IMR-90 (cell line): ENCODE measurements around the gene NADSYN1. TPM values are rescaled to one million over a fixed set of nuclear protein-coding genes. Genes with fewer than 3 reads are reported as not detected.

ENCODE experiments used
- ATAC-seq: fragments of 200-7000 bp; cut with Tn5 transposase; 2 replicates; pipeline ENCODE4 v1.9.1; 2020; ENCODE audit warnings: low read depth, mild to moderate bottlenecking, moderate library complexity
- BruUV-seq: library from RNA; stranded (reverse); fragments of 400-500 nt; replicated peaks from 2 replicates; lab custom pipeline; 2021; lab: Mats Ljungman, UMichigan
- CTCF ChIA-PET: fragments of 300-600 bp; formaldehyde crosslinking; extraction: SDS; loops from one replicate; lab custom pipeline; 2021; ENCODE audit warnings: antibody characterized with exemption; lab: Yijun Ruan, JAX
- POLR2A ChIA-PET: fragments of 300-600 bp; sonication (Branson Sonifier 250); formaldehyde crosslinking; loops from one replicate; lab custom pipeline; 2022; ENCODE audit warnings: antibody characterized with exemption; ENCODE audit not compliant: unreplicated experiment; lab: Charles Lee
- DNase-seq: peaks from one replicate; pipeline ENCODE4 v3.0.0; 2013
- H2AFZ ChIP-seq: replicated peaks from 2 replicates; pipeline ENCODE3; 2013; ENCODE audit warnings: low read length, mild to moderate bottlenecking; ENCODE audit not compliant: poor library complexity
- H2AK5ac ChIP-seq: 2 replicates; pipeline ENCODE4 v1.6.1; 2013; ENCODE audit warnings: low read depth, low read length, inconsistent platforms
- H2AK9ac ChIP-seq: replicated peaks from 2 replicates; pipeline ENCODE3; 2013; ENCODE audit warnings: mild to moderate bottlenecking, low read depth, low read length, moderate library complexity; ENCODE audit not compliant: poor library complexity
- H2BK120ac ChIP-seq: 2 replicates; pipeline ENCODE4 v1.6.1; 2013; ENCODE audit warnings: low read depth, low read length, inconsistent platforms
- H2BK15ac ChIP-seq: 3 replicates; pipeline ENCODE4 v1.6.1; 2013; ENCODE audit warnings: low read depth, low read length, inconsistent platforms
- H2BK20ac ChIP-seq: 2 replicates; pipeline ENCODE4 v1.6.1; 2013; ENCODE audit warnings: low read depth, mild to moderate bottlenecking, inconsistent platforms, low read length, moderate library complexity
- H2BK5ac ChIP-seq: 2 replicates; pipeline ENCODE4 v1.6.1; 2013; ENCODE audit warnings: mild to moderate bottlenecking, low read depth, low read length, inconsistent platforms; ENCODE audit not compliant: poor library complexity, severe bottlenecking
- H3K14ac ChIP-seq: replicated peaks from 2 replicates; pipeline ENCODE4 v1.6.1; 2013; ENCODE audit warnings: low read depth, low read length, inconsistent platforms
- H3K18ac ChIP-seq: 2 replicates; pipeline ENCODE4 v1.6.1; 2013; ENCODE audit warnings: low read depth, low read length, control low read depth
- H3K23ac ChIP-seq: 2 replicates; pipeline ENCODE4 v1.6.1; 2013; ENCODE audit warnings: low read depth, low read length, inconsistent platforms
- H3K27ac ChIP-seq: 2 replicates; pipeline ENCODE4 v1.5.1; 2013; ENCODE audit warnings: mild to moderate bottlenecking, control low read depth, low read length; ENCODE audit not compliant: insufficient read depth
- H3K27me3 ChIP-seq: 2 replicates; pipeline ENCODE4 v1.6.1; 2013; ENCODE audit warnings: low read length; ENCODE audit not compliant: control insufficient read depth, insufficient read depth
- H3K36me3 ChIP-seq: 2 replicates; pipeline ENCODE4 v1.6.1; 2013; ENCODE audit warnings: low read length, mixed read lengths; ENCODE audit not compliant: control insufficient read depth, insufficient read depth
- H3K4ac ChIP-seq: 2 replicates; pipeline ENCODE4 v1.6.1; 2013; ENCODE audit warnings: low read depth, low read length, inconsistent platforms
- H3K4me1 ChIP-seq: 2 replicates; pipeline ENCODE4 v1.6.1; 2013; ENCODE audit warnings: low read length, mixed read lengths; ENCODE audit not compliant: control insufficient read depth, insufficient read depth
- H3K4me2 ChIP-seq: 2 replicates; pipeline ENCODE4 v1.6.1; 2013; ENCODE audit warnings: low read depth, mild to moderate bottlenecking, control low read depth, low read length, moderate library complexity
- H3K4me3 ChIP-seq: 2 replicates; pipeline ENCODE4 v1.5.1; 2013; ENCODE audit warnings: low read depth, mild to moderate bottlenecking, control low read depth, low read length, moderate library complexity; ENCODE audit not compliant: insufficient read depth
- H3K56ac ChIP-seq: 2 replicates; pipeline ENCODE4 v1.6.1; 2013; ENCODE audit warnings: low read length, inconsistent platforms; ENCODE audit not compliant: insufficient read depth; ENCODE audit errors: extremely low read depth
- H3K79me1 ChIP-seq, 2 experiments: 2 replicates each; pipeline ENCODE4 v1.6.1; 2013; ENCODE audit warnings: low read length in 2 of 2, inconsistent platforms in 1 of 2, low read depth in 1 of 2
- H3K9ac ChIP-seq: 2 replicates; pipeline ENCODE4 v1.6.1; 2013; ENCODE audit warnings: low read depth, low read length, control low read depth
- H3K9me1 ChIP-seq: 2 replicates; pipeline ENCODE4 v1.6.1; 2013; ENCODE audit warnings: low read length, inconsistent platforms; ENCODE audit not compliant: insufficient read depth
- H3K9me3 ChIP-seq: 2 replicates; pipeline ENCODE4 v1.6.1; 2013; ENCODE audit warnings: low read length; ENCODE audit not compliant: control insufficient read depth, insufficient read depth
- H4K20me1 ChIP-seq: 2 replicates; pipeline ENCODE4 v1.6.1; 2013; ENCODE audit warnings: low read length, inconsistent platforms; ENCODE audit not compliant: insufficient read depth
- H4K5ac ChIP-seq: 2 replicates; pipeline ENCODE4 v1.6.1; 2013; ENCODE audit warnings: mild to moderate bottlenecking, low read depth, low read length, control low read depth
- H4K8ac ChIP-seq, 2 experiments: 2 replicates each; pipeline ENCODE4 v1.6.1; 2013; ENCODE audit warnings: low read depth in 2 of 2, low read length in 2 of 2, control low read depth in 1 of 2, inconsistent platforms in 1 of 2
- H4K91ac ChIP-seq: 2 replicates; pipeline ENCODE4 v1.6.1; 2013; ENCODE audit warnings: low read depth, low read length, inconsistent platforms; ENCODE audit not compliant: insufficient read depth
- ELK1 ChIP-seq: fragments of 150-350 bp; IDR thresholded peaks from 2 replicates; pipeline ENCODE4 v1.6.1; 2016; ENCODE audit warnings: low read depth, mild to moderate bottlenecking, low read length, moderate library complexity, borderline replicate concordance
- FOS ChIP-seq: fragments of 150-350 bp; IDR thresholded peaks from 2 replicates; pipeline ENCODE4 v1.6.1; 2016; ENCODE audit warnings: low read depth, low read length
- MXI1 ChIP-seq: IDR thresholded peaks from 2 replicates; pipeline ENCODE4 v1.6.1; 2012; ENCODE audit warnings: low read depth, mild to moderate bottlenecking, low read length, moderate library complexity, borderline replicate concordance
- RAD21 ChIP-seq: IDR thresholded peaks from 2 replicates; pipeline ENCODE4 v1.6.1; 2012; ENCODE audit warnings: low read length, improper control_type of control experiment
- WGBS, 2 experiments: methylation state at CpG; one replicate each; pipeline versions ENCODE4 v1.1.5 to v1.1.7; 2013; ENCODE audit warnings: missing lambda C conversion rate in 2 of 2; ENCODE audit not compliant: insufficient read length in 1 of 2; ENCODE audit errors: extremely low coverage in 2 of 2; 5-methylcytosine and 5-hydroxymethylcytosine counted together
- dilution Hi-C: fragments of 300-500 bp; cut with HindIII; formaldehyde crosslinking; loops from one replicate; pipeline ENCODE4 v1.14.3; 2018; ENCODE audit warnings: low sequenced_read_pairs; ENCODE audit not compliant: unreplicated experiment
- in situ Hi-C: fragments of 300-500 bp; cut with MboI; formaldehyde crosslinking; loops from 3 replicates; pipeline ENCODE4 v1.14.3; 2019; ENCODE audit warnings: low sequenced_read_pairs, inconsistent platforms, mixed read lengths
- intact Hi-C: fragments of 100-400 bp; cut with micrococcal nuclease; formaldehyde crosslinking; loops from 2 replicates; pipeline ENCODE4 v1.10.0; 2022
- polyA plus RNA-seq, 3 experiments: library from polyadenylated mRNA; depleted of rRNA; stranded (reverse); fragments of >200 nt; gene quantifications; 2 replicates each; pipeline ENCODE4 v1.2.3, GENCODE V29; 2012; ENCODE audit warnings: low replicate concordance in 1 of 3
- total RNA-seq: library from RNA; depleted of rRNA; stranded (reverse); fragments of >200 nt; gene quantifications from 2 replicates; pipeline ENCODE4 v1.2.3, GENCODE V29; 2012

NADSYN1 gene
- total and polyA plus RNA-seq, 2 of the 4 experiments (the other 2 are of a cell fraction) = 69.5 to 70.4 TPM

DNA sequence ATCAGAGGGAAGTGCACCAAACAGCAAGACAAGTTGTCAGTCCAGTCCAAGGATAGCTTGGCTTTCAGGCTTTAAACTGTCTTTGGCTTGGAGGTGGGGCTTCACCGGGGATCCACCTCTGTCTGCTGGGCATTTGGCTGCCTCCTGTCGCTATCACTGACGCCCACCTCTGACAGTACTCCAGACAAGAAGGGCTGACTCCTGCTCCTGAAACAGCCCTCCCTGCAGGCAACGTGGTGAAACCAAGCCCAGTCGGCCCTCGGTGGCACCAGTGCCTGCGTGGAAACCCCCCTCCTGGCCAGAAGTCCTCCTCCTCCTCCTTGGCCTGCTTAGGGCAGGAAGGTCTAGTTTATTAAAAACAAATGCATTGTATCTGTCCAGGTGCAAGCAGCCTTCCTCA lies 21.7 kb upstream of the NADSYN1 start:
- CTCF ChIA-PET = no interaction called here
- Histone ChIP-seq H3K4me1 (no peaks in the 10 kb centered on the region), H3K4ac (no peak overlapping the region), H4K91ac (no peak overlapping the region), H3K9me1 (no peaks in the 10 kb centered on the region), H4K5ac (no peak overlapping the region), H3K4me2 (no peak overlapping the region), H2BK5ac (no peak overlapping the region), H3K27ac (no peak overlapping the region), H2AK9ac (no peak overlapping the region), H2BK20ac (no peak overlapping the region), H3K79me1 (no peaks in the 10 kb centered on the region), H3K27me3 (peaks cover 13% of the 10 kb centered on the region), H4K8ac (no peak overlapping the region), H3K36me3 (no peaks in the 10 kb centered on the region), H3K56ac (no peak overlapping the region), H3K9me3 (no peaks in the 10 kb centered on the region), H2BK120ac (no peak overlapping the region), H3K14ac (no peak overlapping the region), H3K18ac (no peak overlapping the region), H2AFZ (peak overlapping the region; percentile 32), H4K20me1 (no peaks in the 10 kb centered on the region), H2AK5ac (no peak overlapping the region), H2BK15ac (no peak overlapping the region), H3K4me3 (no peak overlapping the region), H3K9ac (no peak overlapping the region), H3K23ac (no peak overlapping the region)
- dilution Hi-C loops (no loop called here), intact Hi-C loops (no loop called here), in situ Hi-C loops (no loop called here)
- no peak for TF ChIP-seq RAD21
- TF ChIP-seq ELK1 = no peak
- TF ChIP-seq FOS = no peak
- TF ChIP-seq MXI1 = no peak
- no peak for ATAC-seq
- POLR2A ChIA-PET = no interaction called here
- no TSS peak for BruUV-seq
- no CpG with 5 or more reads among the region's 7 CpGs for WGBS, 2 experiments
- no peak for DNase-seq
